Ascending aorta (tissue), 2 donors: Measurements from ENCODE around the gene ANGPTL1. TPM values are rescaled to one million over a fixed set of nuclear protein-coding genes. Genes with fewer than 3 reads are reported as not detected.

Experiments
- DNase-seq, 2 donors: peaks; one replicate each; pipeline ENCODE4 v3.0.0-alpha.2; 2019; ENCODE audit warnings: low spot score in 2 of 2
- H3K27ac ChIP-seq, 2 donors: fragments of 200-600 bp; sonication (generic); one replicate each; pipeline ENCODE4 v1.5.1; 2016 to 2017; ENCODE audit warnings: mild to moderate bottlenecking in 1 of 2
- H3K27me3 ChIP-seq: fragments of 200-600 bp; sonication (generic); one replicate; pipeline ENCODE4 v1.5.1; 2017
- H3K36me3 ChIP-seq, 2 donors: fragments of 200-600 bp; sonication (generic); one replicate each; pipeline ENCODE4 v1.5.1; 2016
- H3K4me1 ChIP-seq, 2 donors: fragments of 200-600 bp; sonication (generic); one replicate each; pipeline ENCODE4 v1.5.1; 2016 to 2017; ENCODE audit warnings: mild to moderate bottlenecking in 1 of 2
- H3K4me3 ChIP-seq, 2 donors: fragments of 200-600 bp; sonication (generic); one replicate each; pipeline ENCODE4 v1.5.1; 2016 to 2017; ENCODE audit warnings: mild to moderate bottlenecking in 1 of 2
- H3K9me3 ChIP-seq, 2 donors: fragments of 200-600 bp; sonication (generic); one replicate each; pipeline ENCODE4 v1.5.1; 2016
- CTCF ChIP-seq, 3 experiments: fragments of 200-600 bp in 2 of 3; fragments of 450-650 bp in 1 of 3; sonication (generic) in 2 of 3; IDR thresholded peaks; one replicate each; pipeline ENCODE4 v1.5.1; 2016 to 2019; ENCODE audit warnings: antibody characterized with exemption in 3 of 3, mild to moderate bottlenecking in 1 of 3, moderate library complexity in 1 of 3
- intact Hi-C: fragments of 100-400 bp; cut with DNase I; formaldehyde crosslinking; loops from one replicate; pipeline ENCODE4 v1.15.1; 2023
- total RNA-seq: library from RNA; depleted of rRNA; stranded (reverse); fragments of >200 nt; gene quantifications from one replicate; pipeline ENCODE4 v1.1.0, GENCODE V29; 2016

The ANGPTL1 gene
- total RNA-seq, 1 donor from 2014 or later = 30.8 TPM

GRCh38 chr1:178898401-178898800 is 27.5 kb upstream of the ANGPTL1 start:
- Histone ChIP-seq H3K27me3 (no peaks in the 10 kb centered on the region), H3K4me3 (no peak overlapping the region), H3K9me3 (no peaks in the 10 kb centered on the region), H3K4me1 (no peaks in the 10 kb centered on the region), H3K27ac (no peak overlapping the region), H3K36me3 (no peaks in the 10 kb centered on the region)
- TF ChIP-seq CTCF (IDR thresholded peaks at IDR 0.05) = no peak
- no peak for DNase-seq
- intact Hi-C loops = no loop called here

DNA sequence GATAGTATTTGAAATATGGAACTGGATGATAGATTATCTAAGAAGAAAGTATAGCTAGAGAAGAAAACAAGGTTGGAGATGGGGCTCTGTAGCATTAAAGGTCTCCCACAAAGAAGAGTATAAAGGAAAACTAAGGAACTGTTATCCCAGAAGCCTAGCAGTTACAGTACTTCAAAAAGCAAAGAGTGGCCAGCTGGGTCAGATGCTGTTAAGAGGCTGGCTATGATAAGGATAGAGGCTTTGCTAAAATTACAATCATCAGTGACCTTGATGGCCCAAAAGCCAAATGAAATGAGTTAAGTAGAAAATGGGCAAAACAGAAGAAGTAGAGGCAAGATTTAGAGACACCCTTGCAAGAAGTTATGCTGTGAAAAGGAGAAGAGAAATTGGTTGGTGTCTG is 25.1 kb upstream of the ANGPTL1 start:
- Histone ChIP-seq H3K9me3 (no peaks in the 10 kb centered on the region), H3K27ac (no peak overlapping the region), H3K4me3 (no peak overlapping the region), H3K4me1 (no peaks in the 10 kb centered on the region), H3K27me3 (no peaks in the 10 kb centered on the region), H3K36me3 (no peaks in the 10 kb centered on the region)
- no peak for DNase-seq
- intact Hi-C loops = no loop called here
- no peak for TF ChIP-seq CTCF (IDR thresholded peaks at IDR 0.05)

DNA sequence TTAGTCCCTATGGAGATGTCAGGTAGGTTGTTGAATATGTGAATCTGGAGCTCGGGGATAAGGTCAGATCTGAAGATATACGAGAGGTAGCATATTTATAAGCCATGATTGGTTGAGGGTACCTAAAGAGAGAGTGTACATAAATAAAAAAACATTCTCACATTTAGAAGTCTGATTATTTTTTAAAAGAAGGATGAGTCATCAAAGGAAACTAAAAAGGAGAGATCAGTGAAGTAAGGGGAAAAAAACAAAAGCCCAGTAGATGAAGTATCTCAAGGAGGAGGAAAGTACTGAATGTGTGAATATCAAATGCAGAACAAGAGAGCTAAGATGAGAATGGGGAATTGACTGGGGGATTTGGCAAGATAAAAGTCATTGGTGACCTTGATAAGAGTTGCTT is 15.7 kb upstream of the ANGPTL1 start:
- DNase-seq = no peak
- intact Hi-C loops = no loop called here
- no peak for TF ChIP-seq CTCF (IDR thresholded peaks at IDR 0.05)

DNA sequence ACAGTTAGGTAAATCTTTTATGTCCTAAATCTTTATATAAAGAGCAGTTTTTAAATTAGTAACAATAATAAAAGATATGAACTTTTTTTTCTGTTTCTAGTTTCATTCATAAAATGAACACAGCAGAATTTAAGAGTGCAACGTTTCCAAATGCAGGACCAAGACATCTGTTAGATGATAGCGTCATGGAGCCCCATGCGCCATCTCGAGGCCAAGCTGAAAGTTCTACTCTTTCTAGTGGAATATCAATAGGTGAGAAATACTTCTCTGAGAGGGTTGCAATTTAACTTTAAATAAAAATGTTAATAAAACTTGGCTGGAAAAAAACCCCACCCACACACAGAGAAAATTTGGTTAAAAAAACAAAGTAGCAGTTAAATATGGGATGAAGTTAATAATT is 15.0 kb upstream of the ANGPTL1 start:
- H3K27me3 ChIP-seq = no peaks in the 10 kb centered on the region
- no peaks in the 10 kb centered on the region for H3K9me3 ChIP-seq
- DNase-seq = no peak
- H3K4me1 ChIP-seq = no peaks in the 10 kb centered on the region
- no peak overlapping the region for H3K4me3 ChIP-seq
- no peak overlapping the region for H3K27ac ChIP-seq
- intact Hi-C loops = no loop called here
- TF ChIP-seq CTCF (IDR thresholded peaks at IDR 0.05) = no peak
- H3K36me3 ChIP-seq = no peaks in the 10 kb centered on the region

More for the DNA sequence above, 15.7 kb upstream of the ANGPTL1 start:
- Histone ChIP-seq H3K27ac (no peak overlapping the region), H3K36me3 (no peaks in the 10 kb centered on the region), H3K4me1 (no peaks in the 10 kb centered on the region), H3K27me3 (no peaks in the 10 kb centered on the region), H3K9me3 (no peaks in the 10 kb centered on the region), H3K4me3 (no peak overlapping the region)

GRCh38 chr1:178881950-178882349 is 11.1 kb upstream of the ANGPTL1 start:
- H3K27ac ChIP-seq = no peak overlapping the region
- H3K4me1 ChIP-seq = no peaks in the 10 kb centered on the region
- DNase-seq = no peak
- no peaks in the 10 kb centered on the region for H3K9me3 ChIP-seq
- TF ChIP-seq CTCF (IDR thresholded peaks at IDR 0.05) = no peak
- no peak overlapping the region for H3K4me3 ChIP-seq
- no peaks in the 10 kb centered on the region for H3K36me3 ChIP-seq
- H3K27me3 ChIP-seq = no peaks in the 10 kb centered on the region
- intact Hi-C loops = no loop called here

GRCh38 chr1:178877896-178878295 is 7.0 kb upstream of the ANGPTL1 start:
- Histone ChIP-seq H3K27me3 (no peaks in the 10 kb centered on the region), H3K4me1 (no peaks in the 10 kb centered on the region), H3K9me3 (no peaks in the 10 kb centered on the region), H3K27ac (no peak overlapping the region), H3K36me3 (no peaks in the 10 kb centered on the region), H3K4me3 (no peak overlapping the region)
- no peak for TF ChIP-seq CTCF (IDR thresholded peaks at IDR 0.05)
- no peak for DNase-seq
- intact Hi-C loops = no loop called here
